K562 (cell line): Measurements from ENCODE around the gene KLHL33. TPM values are rescaled to one million over a fixed set of nuclear protein-coding genes. Genes with fewer than 3 reads are reported as not detected.

ENCODE experiments used
- CBX1 ChIP-seq: sonication (generic); IDR thresholded peaks from 2 replicates; pipeline ENCODE4 v1.6.1; 2016; ENCODE audit warnings: antibody characterized with exemption, low read depth, mild to moderate bottlenecking
- ESRRA ChIP-seq: fragments of 450-650 bp; IDR thresholded peaks from 2 replicates; pipeline ENCODE4 v1.6.1; 2014; ENCODE audit warnings: low read depth, mild to moderate bottlenecking, moderate library complexity, borderline replicate concordance
- FOXK2 ChIP-seq, 2 experiments: fragments of 450-650 bp; IDR thresholded peaks in 1 of 2; conservative IDR thresholded peaks in 1 of 2; 2 replicates each; pipeline ENCODE4 v1.6.1; 2016; ENCODE audit warnings: low read depth in 2 of 2, mild to moderate bottlenecking in 1 of 2
- MAZ ChIP-seq, 2 experiments: fragments of 450-650 bp in 1 of 2; sonication (generic) in 1 of 2; formaldehyde crosslinking; IDR thresholded peaks in 1 of 2; conservative IDR thresholded peaks in 1 of 2; 2 replicates each; pipeline versions ENCODE4 v1.4.0 to v1.5.0; 2020; ENCODE audit warnings: mild to moderate bottlenecking in 1 of 2, missing genetic modification reagents in 1 of 2
- NCOA1 ChIP-seq: fragments of 450-650 bp; IDR thresholded peaks from 2 replicates; pipeline ENCODE4 v1.6.1; 2016; ENCODE audit warnings: low read depth
- NFE2L1 ChIP-seq: fragments of 450-650 bp; IDR thresholded peaks from 2 replicates; pipeline ENCODE4 v1.6.1; 2016; ENCODE audit warnings: missing genetic modification characterization, low read depth, mild to moderate bottlenecking, missing compliant biosample characterization, moderate library complexity, borderline replicate concordance
- PTRF ChIP-seq: fragments of 450-650 bp; IDR thresholded peaks from 2 replicates; pipeline ENCODE4 v1.6.1; 2016; ENCODE audit warnings: mild to moderate bottlenecking, missing genetic modification characterization, missing compliant biosample characterization
- ZNF143 ChIP-seq: sonication (generic); formaldehyde crosslinking; IDR thresholded peaks from 2 replicates; pipeline ENCODE4 v1.9.0; 2022; ENCODE audit warnings: mild to moderate bottlenecking, missing genetic modification reagents
- ZNF23 ChIP-seq: fragments of 250-450 bp; sonication (Bioruptor Pico); IDR thresholded peaks from 2 replicates; pipeline ENCODE4 v1.4.0; 2020; ENCODE audit warnings: mild to moderate bottlenecking
- ZNF239 ChIP-seq: fragments of 250-450 bp; sonication (Bioruptor Pico); IDR thresholded peaks from 2 replicates; pipeline ENCODE4 v1.4.0; 2020; ENCODE audit warnings: mild to moderate bottlenecking
- ZNF311 ChIP-seq: fragments of 250-450 bp; sonication (Bioruptor Pico); IDR thresholded peaks from 2 replicates; pipeline ENCODE4 v1.4.0; 2020; ENCODE audit warnings: mild to moderate bottlenecking, moderate library complexity
- ZNF431 ChIP-seq: sonication (generic); formaldehyde crosslinking; IDR thresholded peaks from 2 replicates; pipeline ENCODE4 v1.8.0; 2022; ENCODE audit warnings: mild to moderate bottlenecking, missing genetic modification reagents
- ZNF436 ChIP-seq: fragments of 250-450, 450-650 bp; sonication (Bioruptor Pico); formaldehyde crosslinking; IDR thresholded peaks from 2 replicates; pipeline ENCODE4 v1.7.0; 2020; ENCODE audit warnings: mild to moderate bottlenecking
- ZNF589 ChIP-seq: fragments of 200-800 bp; sonication (Bioruptor generic); IDR thresholded peaks from 2 replicates; pipeline ENCODE4 v1.6.1; 2016; ENCODE audit warnings: low read depth, missing genetic modification characterization, missing compliant biosample characterization
- polyA plus RNA-seq, 8 experiments: library from polyadenylated mRNA; depleted of rRNA in 4 of 8; stranded (reverse) in 5 of 8; unstranded in 3 of 8; fragments of >200 nt; fragmentation: Nextera tagmentation in 2 of 8; fragmentation: Illumina TruSeq in 1 of 8; extraction: Ambion mirVana in 2 of 8; extraction: Trizol in 1 of 8; gene quantifications; 2 replicates each; pipeline versions ENCODE4 v1.2.1 to v1.2.3, GENCODE V29; 2011 to 2014; ENCODE audit warnings: inconsistent platforms in 1 of 8, missing spikeins in 1 of 8
- total RNA-seq, 7 experiments: library from RNA; depleted of rRNA in 6 of 7; stranded (reverse); fragments of >200 nt in 6 of 7; fragmentation: Illumina TruSeq in 2 of 7; extraction: Trizol in 2 of 7; gene quantifications; 2 replicates each; pipeline versions ENCODE4 v1.2.1 to v1.2.3, GENCODE V29; 2011 to 2021; ENCODE audit warnings: low replicate concordance in 1 of 7
- TF ChIP-seq, protein P1 (sequence below): sonication (generic); formaldehyde crosslinking; IDR thresholded peaks from 2 replicates; pipeline ENCODE4 v1.8.0; 2022; ENCODE audit warnings: mild to moderate bottlenecking, missing genetic modification reagents
- TF ChIP-seq, protein P2 (sequence below): fragments of 250-450 bp; sonication (Bioruptor Pico); IDR thresholded peaks from 2 replicates; pipeline ENCODE4 v1.4.0; 2020; ENCODE audit warnings: borderline replicate concordance
- TF ChIP-seq, protein P3 (sequence below): fragments of 250-450 bp; sonication (Bioruptor Pico); IDR thresholded peaks from 2 replicates; pipeline ENCODE4 v1.4.0; 2020; ENCODE audit warnings: mild to moderate bottlenecking
- TF ChIP-seq, protein P4 (sequence below): fragments of 450-650 bp; IDR thresholded peaks from 2 replicates; pipeline ENCODE4 v1.6.1; 2018; ENCODE audit not compliant: partially characterized antibody
- TF ChIP-seq, protein P5 (sequence below): sonication (generic); formaldehyde crosslinking; IDR thresholded peaks from 2 replicates; pipeline ENCODE4 v1.8.0; 2023; ENCODE audit warnings: mild to moderate bottlenecking, missing genetic modification reagents

Gene KLHL33
- total and polyA plus RNA-seq, 9 of the 15 experiments (the other 6 are each of a cell fraction or from before 2014, with no cell fraction given) = 0.04 to 0.27 (median 0.13) TPM; not detected in 6

DNA sequence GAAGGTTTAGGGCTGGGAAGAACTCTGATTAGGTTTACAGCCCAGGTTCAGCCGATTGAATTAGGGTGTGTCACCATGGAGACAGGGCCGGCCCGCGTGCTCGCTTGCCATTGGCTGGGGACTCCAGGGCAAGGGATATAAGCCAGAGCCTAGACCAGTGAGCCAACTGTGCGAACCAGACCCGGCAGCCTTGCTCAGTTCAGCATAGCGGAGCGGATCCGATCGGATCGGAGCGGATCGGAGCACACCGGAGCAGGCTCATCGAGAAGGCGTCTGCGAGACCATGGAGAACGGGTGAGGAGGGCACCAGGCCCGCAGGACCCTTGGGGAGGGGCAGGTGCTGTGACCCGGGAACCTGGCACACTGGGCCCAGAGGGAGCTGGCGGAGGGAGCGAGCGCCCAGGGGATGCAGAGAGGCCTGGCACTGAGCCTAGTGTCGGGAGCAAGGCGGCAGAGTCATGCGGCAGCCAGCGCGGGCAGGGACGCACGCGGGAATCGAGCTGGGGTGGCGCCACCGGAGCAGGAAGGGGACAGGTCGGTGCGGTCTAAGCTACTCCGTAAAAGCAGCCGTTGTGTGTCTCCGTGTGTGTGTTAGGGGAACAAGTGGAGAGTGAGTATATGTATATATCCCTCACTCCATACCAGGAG, 33.4 kb upstream of the KLHL33 start, which contains the start of gene PNP (continued):
- TF ChIP-seq, protein P1, sequence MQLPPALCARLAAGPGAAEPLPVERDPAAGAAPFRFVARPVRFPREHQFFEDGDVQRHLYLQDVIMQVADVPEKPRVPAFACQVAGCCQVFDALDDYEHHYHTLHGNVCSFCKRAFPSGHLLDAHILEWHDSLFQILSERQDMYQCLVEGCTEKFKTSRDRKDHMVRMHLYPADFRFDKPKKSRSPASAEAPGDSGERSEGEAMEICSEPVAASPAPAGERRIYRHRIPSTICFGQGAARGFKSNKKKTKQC (CRISPR knock-in tag) = no peak
- TF ChIP-seq NFE2L1 (tag) = no peak
- no peak for TF ChIP-seq ZNF436 (CRISPR knock-in tag)
- 0 out of 2 replicates have a peak, but pooled peaks have one; percentile 42 for TF ChIP-seq ZNF431 (CRISPR knock-in tag)
- TF ChIP-seq, protein P2, sequence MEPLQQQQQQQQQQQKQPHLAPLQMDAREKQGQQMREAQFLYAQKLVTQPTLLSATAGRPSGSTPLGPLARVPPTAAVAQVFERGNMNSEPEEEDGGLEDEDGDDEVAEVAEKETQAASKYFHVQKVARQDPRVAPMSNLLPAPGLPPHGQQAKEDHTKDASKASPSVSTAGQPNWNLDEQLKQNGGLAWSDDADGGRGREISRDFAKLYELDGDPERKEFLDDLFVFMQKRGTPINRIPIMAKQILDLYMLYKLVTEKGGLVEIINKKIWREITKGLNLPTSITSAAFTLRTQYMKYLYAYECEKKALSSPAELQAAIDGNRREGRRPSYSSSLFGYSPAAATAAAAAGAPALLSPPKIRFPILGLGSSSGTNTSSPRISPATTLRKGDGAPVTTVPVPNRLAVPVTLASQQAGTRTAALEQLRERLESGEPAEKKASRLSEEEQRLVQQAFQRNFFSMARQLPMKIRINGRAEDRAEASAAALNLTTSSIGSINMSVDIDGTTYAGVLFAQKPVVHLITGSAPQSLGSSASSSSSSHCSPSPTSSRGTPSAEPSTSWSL (CRISPR knock-in tag) = no peak
- peak; percentile 87; the same call in 1 of the 2 replicates for TF ChIP-seq CBX1
- TF ChIP-seq, protein P3, sequence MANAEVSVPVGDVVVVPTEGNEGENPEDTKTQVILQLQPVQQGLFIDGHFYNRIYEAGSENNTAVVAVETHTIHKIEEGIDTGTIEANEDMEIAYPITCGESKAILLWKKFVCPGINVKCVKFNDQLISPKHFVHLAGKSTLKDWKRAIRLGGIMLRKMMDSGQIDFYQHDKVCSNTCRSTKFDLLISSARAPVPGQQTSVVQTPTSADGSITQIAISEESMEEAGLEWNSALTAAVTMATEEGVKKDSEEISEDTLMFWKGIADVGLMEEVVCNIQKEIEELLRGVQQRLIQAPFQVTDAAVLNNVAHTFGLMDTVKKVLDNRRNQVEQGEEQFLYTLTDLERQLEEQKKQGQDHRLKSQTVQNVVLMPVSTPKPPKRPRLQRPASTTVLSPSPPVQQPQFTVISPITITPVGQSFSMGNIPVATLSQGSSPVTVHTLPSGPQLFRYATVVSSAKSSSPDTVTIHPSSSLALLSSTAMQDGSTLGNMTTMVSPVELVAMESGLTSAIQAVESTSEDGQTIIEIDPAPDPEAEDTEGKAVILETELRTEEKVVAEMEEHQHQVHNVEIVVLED (CRISPR knock-in tag) = no peak
- TF ChIP-seq ZNF239 (CRISPR knock-in tag) = no peak
- TF ChIP-seq, protein P4, sequence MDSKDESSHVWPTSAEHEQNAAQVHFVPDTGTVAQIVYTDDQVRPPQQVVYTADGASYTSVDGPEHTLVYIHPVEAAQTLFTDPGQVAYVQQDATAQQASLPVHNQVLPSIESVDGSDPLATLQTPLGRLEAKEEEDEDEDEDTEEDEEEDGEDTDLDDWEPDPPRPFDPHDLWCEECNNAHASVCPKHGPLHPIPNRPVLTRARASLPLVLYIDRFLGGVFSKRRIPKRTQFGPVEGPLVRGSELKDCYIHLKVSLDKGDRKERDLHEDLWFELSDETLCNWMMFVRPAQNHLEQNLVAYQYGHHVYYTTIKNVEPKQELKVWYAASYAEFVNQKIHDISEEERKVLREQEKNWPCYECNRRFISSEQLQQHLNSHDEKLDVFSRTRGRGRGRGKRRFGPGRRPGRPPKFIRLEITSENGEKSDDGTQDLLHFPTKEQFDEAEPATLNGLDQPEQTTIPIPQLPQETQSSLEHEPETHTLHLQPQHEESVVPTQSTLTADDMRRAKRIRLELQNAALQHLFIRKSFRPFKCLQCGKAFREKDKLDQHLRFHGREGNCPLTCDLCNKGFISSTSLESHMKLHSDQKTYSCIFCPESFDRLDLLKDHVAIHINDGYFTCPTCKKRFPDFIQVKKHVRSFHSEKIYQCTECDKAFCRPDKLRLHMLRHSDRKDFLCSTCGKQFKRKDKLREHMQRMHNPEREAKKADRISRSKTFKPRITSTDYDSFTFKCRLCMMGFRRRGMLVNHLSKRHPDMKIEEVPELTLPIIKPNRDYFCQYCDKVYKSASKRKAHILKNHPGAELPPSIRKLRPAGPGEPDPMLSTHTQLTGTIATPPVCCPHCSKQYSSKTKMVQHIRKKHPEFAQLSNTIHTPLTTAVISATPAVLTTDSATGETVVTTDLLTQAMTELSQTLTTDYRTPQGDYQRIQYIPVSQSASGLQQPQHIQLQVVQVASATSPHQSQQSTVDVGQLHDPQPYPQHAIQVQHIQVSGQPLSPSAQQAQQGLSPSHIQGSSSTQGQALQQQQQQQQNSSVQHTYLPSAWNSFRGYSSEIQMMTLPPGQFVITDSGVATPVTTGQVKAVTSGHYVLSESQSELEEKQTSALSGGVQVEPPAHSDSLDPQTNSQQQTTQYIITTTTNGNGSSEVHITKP = no peak
- TF ChIP-seq ZNF311 = no peak
- no peak for TF ChIP-seq PTRF (tag)
- TF ChIP-seq FOXK2 (conservative IDR thresholded peaks at IDR 0.05 in 1 of 2, IDR thresholded peaks at IDR 0.05 in 1 of 2; ENCODE audit: low read depth in 2 of 2) = no peak
- no peak for TF ChIP-seq NCOA1
- TF ChIP-seq ZNF23 = no peak
- TF ChIP-seq, protein P5, sequence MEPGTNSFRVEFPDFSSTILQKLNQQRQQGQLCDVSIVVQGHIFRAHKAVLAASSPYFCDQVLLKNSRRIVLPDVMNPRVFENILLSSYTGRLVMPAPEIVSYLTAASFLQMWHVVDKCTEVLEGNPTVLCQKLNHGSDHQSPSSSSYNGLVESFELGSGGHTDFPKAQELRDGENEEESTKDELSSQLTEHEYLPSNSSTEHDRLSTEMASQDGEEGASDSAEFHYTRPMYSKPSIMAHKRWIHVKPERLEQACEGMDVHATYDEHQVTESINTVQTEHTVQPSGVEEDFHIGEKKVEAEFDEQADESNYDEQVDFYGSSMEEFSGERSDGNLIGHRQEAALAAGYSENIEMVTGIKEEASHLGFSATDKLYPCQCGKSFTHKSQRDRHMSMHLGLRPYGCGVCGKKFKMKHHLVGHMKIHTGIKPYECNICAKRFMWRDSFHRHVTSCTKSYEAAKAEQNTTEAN = no peak
- no peak for TF ChIP-seq ESRRA
- TF ChIP-seq MAZ (CRISPR knock-in tag; conservative IDR thresholded peaks at IDR 0.05 in 1 of 2, IDR thresholded peaks at IDR 0.05 in 1 of 2) = peak in 1 of 2 experiments; percentile 32; a peak in 2 of 4 replicates
- TF ChIP-seq ZNF589 (CRISPR knock-in tag) = no peak
- no peak for TF ChIP-seq ZNF143 (CRISPR knock-in tag)
